HepG2 (cell line): ENCODE data around the gene NCBP3.

Experiments
- CTCF ChIP-seq: sonication (generic); formaldehyde crosslinking; IDR thresholded peaks from 2 replicates; pipeline ENCODE4 v1.5.0; 2020; ENCODE audit warnings: mild to moderate bottlenecking, missing genetic modification reagents, moderate library complexity
- IRF2 ChIP-seq: IDR thresholded peaks from 2 replicates; pipeline ENCODE4 v1.6.1; 2018; ENCODE audit warnings: missing genetic modification reagents, missing compliant biosample characterization
- MXI1 ChIP-seq: IDR thresholded peaks from 3 replicates; pipeline ENCODE4 v1.6.1; 2012; ENCODE audit warnings: low read depth, low read length, inconsistent platforms, borderline replicate concordance
- POLR2AphosphoS5 ChIP-seq: IDR thresholded peaks from 2 replicates; pipeline ENCODE4 v1.6.1; 2012; ENCODE audit warnings: low read depth, low read length
- SNAPC2 ChIP-seq: sonication (generic); formaldehyde crosslinking; IDR thresholded peaks from 2 replicates; pipeline ENCODE4 v1.8.1; 2022; ENCODE audit warnings: mild to moderate bottlenecking, missing genetic modification reagents
- ZNF274 ChIP-seq: sonication (generic); formaldehyde crosslinking; IDR thresholded peaks from 2 replicates; pipeline ENCODE4 v1.5.1; 2020; ENCODE audit warnings: mild to moderate bottlenecking, missing genetic modification reagents
- ZNF709 ChIP-seq: sonication (generic); formaldehyde crosslinking; IDR thresholded peaks from 2 replicates; pipeline ENCODE4 v1.5.0; 2020; ENCODE audit warnings: mild to moderate bottlenecking, missing genetic modification reagents
- ZUFSP ChIP-seq: sonication (generic); formaldehyde crosslinking; IDR thresholded peaks from 2 replicates; pipeline ENCODE4 v1.9.0; 2021; ENCODE audit warnings: missing genetic modification reagents, mild to moderate bottlenecking, borderline replicate concordance

- TF ChIP-seq ZNF709 (CRISPR knock-in tag) = no peak
- no peak for TF ChIP-seq ZUFSP (CRISPR knock-in tag)
- TF ChIP-seq CTCF (CRISPR knock-in tag) = no peak
- no peak for TF ChIP-seq MXI1
- no peak for TF ChIP-seq IRF2 (CRISPR knock-in tag)
- no peak for TF ChIP-seq SNAPC2 (CRISPR knock-in tag)
- TF ChIP-seq POLR2AphosphoS5 = no peak
- TF ChIP-seq ZNF274 (CRISPR knock-in tag) = no peak
Observed at GRCh38 chr17:3768341-3768740, 77.7 kb downstream of the NCBP3 start.
